ENCODE measurements around the gene DENND10.
"Not testable (repeated sequence)": the region's sequence is repeated elsewhere in the genome, so short reads cannot be mapped to it uniquely, and the experiment has no call there.

The DENND10 gene

GRCh38 chr10:119177708-119178371 is 73.9 kb downstream of the DENND10 start:
- DNase-seq: no peak

- DNase-seq: peak; percentile 97
These were observed 74.6 kb downstream of the DENND10 start, which contains the start of gene PRDX3 for GRCh38 chr10:119178372-119179119. Gene PRDX3, minus strand, starts transcription at chr10:119178812. Its CDS starts 22 bp downstream, at chr10:119178790.

DNA sequence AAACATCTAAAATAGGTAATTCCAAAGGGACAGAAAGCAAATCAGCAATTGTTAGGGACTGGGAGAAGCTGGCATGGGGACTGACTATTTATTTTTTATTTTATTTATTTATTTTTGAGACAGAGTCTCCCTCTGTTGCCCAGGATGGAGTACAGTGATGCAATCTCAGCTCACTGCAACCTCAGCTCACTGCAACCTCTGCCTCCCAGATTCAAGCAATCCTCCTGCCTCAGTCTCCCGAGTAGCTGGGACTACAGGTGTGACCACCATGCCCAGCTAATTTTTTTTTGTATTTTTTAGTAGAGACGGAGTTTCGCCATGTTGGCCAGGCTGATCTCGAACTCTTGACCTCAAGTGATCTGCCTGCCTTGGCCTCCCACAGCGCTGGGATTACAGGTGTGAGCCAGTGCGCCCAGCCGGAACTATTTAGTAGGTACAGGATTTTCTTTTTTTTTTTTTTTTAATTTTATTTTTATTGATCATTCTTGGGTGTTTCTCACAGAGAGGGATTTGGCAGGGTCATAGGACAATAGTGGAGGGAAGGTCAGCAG is 77.0 kb downstream of the DENND10 start:
- DNase-seq: not testable (repeated sequence)

DNA sequence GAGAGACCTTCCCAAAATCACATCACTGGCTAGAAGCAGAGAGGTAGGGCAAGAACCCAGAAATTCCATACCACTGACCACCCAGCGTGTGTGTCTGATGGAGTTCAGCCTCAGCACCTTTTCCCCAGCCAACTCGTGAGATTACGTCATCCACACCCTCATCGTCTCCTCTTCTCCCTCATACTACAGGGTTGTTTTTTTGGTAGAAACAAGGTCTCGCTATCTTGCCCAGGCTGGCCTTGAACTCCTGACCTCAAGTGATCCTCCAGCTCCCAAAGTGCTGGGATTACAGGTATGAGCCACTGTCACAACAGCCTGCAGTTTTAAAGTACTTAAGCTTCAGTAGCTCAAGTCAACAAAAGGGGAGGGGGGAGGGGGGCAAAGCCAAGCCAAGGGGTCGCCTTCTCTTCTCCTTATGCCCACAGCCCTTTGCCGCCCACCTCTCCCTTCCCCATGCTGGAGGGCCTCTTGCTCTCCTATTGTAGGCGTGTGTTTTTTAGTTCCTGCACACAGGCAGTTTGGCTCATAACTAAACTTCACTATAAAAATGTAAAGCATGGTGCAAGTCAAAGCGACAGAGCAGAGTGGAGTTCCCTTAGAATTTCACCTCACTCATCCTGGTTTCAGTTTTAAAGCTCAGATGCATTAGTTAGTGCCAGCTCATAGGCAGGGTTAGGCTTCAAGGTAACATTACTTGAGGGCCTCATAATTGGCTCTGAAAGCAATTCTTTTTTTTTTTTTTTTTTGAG is 79.9 kb downstream of the DENND10 start:
- DNase-seq: no peak

Measured in activated CD8-positive, alpha-beta memory T cell treated with anti-CD3 and anti-CD28 coated beads for 24 hours (primary cell).